CD4-positive, alpha-beta T cell treated with Interleukin-17A for 4 hours (primary cell): ENCODE measurements around the gene ARMC7.
"Not testable (repeated sequence)": the region's sequence is repeated elsewhere in the genome, so short reads cannot be mapped to it uniquely, and the experiment has no call there.

Source experiments
- DNase-seq: peaks from one replicate; pipeline ENCODE4 v3.0.0-alpha.2; 2020; ENCODE audit warnings: mixed read lengths

ARMC7 gene

GRCh38 chr17:75109407-75110233 lies at the start of gene ARMC7:
ARMC7 (plus strand) TSS chr17:75109969; CDS start chr17:75110289, 320 bp downstream.
- DNase-seq, result peak; percentile 96

DNA sequence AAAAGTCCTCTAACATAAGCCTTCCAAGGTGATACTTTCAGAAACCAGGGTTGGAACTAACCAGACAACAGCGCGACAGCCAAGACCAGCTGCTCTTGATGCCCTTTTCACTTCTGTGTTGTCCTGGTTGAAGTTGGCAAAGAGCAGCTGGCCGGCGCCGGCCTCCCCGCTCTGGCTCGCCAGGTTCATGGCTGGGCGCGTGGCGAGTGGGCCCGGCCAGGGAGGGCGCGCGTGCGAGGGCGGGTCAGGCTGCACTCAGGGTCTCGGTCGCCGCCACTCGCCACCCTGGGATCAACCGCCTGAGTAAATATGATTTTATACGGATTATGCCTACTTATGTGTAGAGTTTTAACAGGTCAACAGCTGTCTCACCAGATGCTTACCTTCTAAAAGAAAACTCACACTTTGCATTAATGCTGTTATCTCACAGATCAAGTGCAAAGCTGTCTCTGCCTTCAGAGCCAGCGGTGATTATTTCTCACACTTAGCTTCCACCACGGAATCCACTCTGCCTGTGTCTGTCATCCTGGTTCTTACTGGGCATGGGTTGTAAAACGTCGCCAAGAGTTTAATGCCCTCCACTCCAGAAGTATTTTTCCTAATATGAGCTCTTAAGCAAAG lies 49.2 kb upstream of the ARMC7 start:
- DNase-seq, result no peak

DNA sequence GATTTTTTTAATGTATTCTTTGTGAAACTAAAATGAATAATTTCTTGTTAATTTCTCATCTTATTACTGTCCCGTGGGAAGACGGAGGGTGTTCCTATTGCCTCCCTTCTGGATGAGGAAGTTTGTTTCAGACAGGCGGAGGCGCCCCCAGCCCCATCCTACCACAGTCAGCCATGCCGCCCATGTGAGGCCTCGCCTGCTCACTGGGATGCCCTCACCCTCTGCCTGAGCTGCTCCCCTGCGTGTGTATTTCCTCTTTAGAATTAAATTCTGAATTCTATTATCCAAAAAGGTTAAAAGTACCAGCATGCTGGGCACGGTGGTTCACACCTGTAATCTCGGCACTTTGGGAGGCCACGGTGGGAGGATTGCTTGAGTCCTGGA lies 48.7 kb upstream of the ARMC7 start:
- no peak for DNase-seq

- no peak for DNase-seq
Measured at GRCh38 chr17:75061618-75062017, 48.2 kb upstream of the ARMC7 start.

DNA sequence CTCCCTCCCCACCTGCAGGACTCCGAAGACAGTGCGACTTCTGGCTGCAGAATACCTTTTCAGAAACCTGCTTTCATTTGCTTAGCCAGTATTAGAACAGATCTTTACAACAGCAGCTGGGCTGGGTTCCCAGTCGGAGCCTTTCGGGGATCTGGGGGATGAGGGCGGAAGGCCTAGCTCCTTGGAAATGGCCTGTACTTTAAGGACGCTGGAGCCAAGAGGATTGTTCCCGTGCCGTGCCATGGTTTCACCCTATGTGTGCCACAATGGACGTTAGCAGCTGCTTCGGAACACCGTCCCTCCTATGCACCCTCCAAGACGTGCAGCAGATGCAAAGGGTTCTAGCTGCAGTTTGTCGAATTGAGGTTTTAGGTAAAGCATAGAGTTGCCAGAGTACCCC lies 46.6 kb upstream of the ARMC7 start:
- DNase-seq, result no peak

GRCh38 chr17:75063626-75064025 lies 46.1 kb upstream of the ARMC7 start:
- DNase-seq, result no peak

DNA sequence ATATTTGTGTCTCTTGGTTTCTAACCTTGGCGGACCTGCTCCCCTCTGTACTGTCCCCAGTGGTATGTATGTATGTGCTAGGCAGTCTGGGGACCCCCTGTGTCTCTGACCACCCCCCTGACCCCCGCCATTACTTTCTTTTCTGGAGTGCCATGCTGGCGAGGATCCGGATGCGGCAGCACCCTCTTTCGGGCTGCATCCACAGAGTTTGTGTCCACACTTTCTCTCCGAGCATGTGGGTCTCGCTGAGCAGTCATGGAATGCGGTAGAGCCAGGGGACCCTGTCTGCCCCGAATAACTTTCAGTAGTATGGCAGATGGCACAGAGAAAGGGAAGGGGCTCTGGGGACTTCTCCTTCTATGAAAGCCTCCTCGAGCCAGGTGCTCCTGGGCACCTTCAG lies 45.7 kb upstream of the ARMC7 start:
- DNase-seq, result no peak

GRCh38 chr17:75064460-75064859 lies 45.3 kb upstream of the ARMC7 start:
- DNase-seq, result no peak

DNA sequence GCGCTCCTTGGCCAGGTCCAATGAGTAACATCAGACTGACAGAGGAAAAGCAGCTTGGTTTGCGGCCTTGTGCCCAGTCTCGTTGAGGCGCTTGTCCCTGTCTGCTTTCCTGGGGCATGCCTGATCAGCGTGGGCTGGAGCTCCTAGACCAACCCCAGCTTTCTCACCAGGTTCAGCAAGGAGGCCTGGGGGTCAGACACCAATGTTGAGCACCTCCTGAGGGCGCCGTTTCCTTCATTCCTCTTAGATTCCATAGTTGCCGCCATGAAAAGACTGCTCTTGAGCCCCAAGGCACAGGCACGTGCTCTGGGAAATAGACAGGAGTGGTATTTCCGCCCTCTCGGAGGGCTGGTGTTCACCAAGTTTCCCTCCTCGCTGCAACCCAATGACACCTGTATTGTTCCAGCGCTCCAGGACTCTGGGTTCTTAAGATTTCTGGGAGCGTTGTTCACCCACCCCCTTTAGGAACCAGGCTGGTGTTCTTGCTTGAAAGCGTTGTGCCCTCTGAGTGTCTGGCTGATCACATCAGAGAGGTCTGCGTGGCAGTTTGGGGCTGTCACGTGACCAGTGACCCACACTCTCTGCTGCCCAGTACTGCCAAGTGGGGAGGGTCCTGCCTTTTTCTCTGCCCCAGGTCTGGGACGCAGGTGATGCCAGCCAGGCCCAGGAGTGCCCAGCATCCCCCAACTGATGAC lies 44.8 kb upstream of the ARMC7 start:
- no peak for DNase-seq

- DNase-seq, result no peak
Measured at GRCh38 chr17:75065562-75066151, 44.1 kb upstream of the ARMC7 start.

GRCh38 chr17:75067856-75068255 lies 41.9 kb upstream of the ARMC7 start:
- peak; percentile 50 for DNase-seq

- DNase-seq, result no peak
Measured at GRCh38 chr17:75068750-75069149, 41.0 kb upstream of the ARMC7 start.

GRCh38 chr17:75069783-75070182 lies 40.0 kb upstream of the ARMC7 start:
- peak; percentile 32 for DNase-seq

DNA sequence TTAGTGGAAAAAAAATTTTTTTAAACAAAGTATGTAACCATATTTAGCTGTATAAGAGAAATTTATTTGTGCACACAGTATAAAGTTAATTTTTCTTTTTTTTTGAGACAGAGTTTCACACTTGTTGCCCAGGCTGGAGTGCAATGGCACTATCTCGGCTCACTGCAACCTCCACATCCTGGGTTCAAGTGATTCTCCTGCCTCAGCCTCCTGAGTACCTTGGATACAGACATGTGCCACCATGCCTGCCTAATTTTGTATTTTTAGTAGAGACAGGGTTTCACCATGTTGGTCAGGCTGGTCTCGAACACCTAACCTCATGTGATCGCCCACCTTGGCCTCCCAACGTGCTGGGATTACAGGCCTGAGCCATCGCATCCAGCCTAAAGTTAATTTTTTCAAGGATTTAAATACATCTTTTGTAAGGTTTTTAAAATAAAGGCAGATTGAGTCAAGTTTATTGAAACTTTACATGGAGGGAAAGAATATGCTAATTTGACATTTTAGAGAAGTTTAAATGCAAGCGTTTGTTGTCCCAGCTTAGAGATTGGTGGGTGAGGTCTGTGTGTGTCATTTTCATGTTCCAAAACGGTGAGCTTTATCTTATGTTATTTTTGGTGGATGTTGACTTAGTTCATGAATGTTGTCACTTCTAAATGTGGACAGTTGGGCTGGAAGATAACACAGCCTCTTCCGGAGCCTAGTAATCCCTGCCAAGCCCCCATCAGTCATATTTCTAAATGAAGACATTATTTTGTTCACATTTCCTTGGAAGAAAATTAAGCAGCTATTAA lies 38.1 kb upstream of the ARMC7 start:
- not testable (repeated sequence) for DNase-seq

DNA sequence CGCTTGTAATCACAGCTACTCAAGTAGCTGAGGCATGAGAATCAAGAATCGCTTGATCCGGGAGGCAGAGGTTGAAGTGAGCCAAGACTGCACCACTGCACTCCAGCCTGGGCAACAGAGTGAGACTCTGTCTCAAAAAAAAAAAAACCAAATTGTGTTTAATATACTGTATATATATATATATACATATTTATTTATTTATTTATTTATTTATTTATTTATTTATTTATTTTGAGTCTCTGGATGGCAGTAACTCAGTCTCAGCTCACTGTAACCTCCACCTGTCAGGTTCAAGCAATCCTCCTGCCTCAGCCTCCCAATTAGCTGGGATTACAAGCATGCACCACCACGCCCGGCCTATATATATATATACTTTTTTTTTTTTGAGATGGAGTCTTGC lies 36.9 kb upstream of the ARMC7 start:
- DNase-seq, result not testable (repeated sequence)

DNA sequence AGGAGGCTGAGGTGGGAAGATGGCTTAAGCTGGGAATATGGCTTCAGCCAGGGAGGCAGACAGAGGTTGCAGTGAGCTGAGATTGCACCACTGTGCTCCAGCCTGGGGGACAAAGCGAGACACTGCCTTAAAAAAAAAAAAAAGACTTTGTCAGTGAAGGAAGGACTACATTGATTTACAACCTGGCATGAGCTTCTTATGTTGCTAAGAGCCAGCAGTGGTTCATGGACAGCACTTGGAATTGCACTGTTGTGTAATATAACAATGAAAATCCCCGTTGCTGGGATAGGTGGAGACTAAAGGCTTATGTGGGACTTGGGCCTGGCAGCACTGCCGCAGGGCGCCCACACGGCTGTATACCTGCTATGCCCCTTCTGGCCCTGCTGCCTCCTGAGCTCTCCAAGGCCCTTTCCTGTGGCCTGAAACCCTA lies 36.1 kb upstream of the ARMC7 start:
- DNase-seq, result no peak

- no peak for DNase-seq
Measured at GRCh38 chr17:75074532-75074931, 35.2 kb upstream of the ARMC7 start.

DNA sequence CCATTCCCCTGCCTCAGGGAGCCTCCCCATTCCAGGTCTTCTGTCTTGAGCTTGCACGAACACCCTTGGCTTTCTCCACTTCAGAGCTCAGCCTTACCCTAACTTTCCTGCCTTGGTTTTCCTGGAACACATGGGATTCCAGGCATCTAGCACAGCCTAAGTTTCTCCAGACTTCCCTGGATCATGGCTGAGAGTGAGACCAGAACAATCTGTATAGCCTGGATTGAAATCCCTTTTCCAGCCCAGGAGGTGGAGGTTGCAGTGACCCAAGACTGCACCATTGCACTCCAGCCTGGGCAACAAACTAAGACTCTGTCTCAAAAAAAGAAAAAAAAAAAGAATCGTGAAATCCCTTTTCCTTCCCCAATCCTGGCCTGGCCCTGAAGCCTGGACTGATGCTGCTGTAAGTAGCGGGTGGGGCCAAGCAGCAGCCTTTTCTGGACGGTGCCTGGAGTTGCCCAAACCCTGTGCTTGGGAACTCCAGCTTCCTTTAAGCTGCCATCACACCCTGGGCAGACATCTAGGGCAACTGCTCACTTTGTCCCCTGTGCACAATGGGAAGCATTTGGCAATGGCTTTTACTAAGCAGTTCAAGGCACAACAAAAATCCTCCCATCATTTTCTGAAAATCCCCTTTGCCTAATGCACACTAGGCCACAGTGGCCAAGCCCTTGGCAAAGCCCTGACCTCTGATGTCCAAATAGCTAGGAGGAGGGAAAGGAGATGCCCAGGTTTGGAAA lies 34.0 kb upstream of the ARMC7 start:
- DNase-seq, result no peak

DNA sequence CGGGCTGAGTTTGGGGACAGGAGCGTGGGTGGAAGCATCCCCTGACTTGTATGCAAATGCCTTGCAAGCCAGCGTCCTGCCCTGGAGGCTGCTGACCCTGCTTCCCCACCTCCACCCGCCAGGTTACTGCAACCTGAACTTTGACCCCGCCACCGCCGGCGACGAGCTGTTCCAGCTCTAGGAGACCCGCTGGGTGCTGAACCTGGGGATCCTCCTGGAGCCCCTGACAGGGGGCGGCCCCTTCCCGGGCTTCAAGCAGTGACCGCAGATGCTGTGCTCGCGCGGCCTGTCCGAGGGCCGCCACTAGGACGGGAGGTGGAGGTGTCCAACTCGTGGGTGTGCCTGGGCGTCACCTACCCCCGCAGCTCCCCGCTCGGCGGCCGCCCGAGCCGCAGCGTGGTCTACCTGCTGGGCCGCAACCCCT lies 32.7 kb upstream of the ARMC7 start:
- no peak for DNase-seq

GRCh38 chr17:75077496-75078283 lies 32.1 kb upstream of the ARMC7 start:
- DNase-seq, result peak; percentile 69
